B cell (primary cell): ENCODE data around the gene CDYL2. TPM values are rescaled to one million over a fixed set of nuclear protein-coding genes. Genes with fewer than 3 reads are reported as not detected.

Experiments used
- ATAC-seq: fragments of 200-7000 bp; cut with Tn5 transposase; one replicate; pipeline ENCODE4 v1.10.0; 2021; ENCODE audit warnings: low read depth, mild to moderate bottlenecking, moderate number of reproducible peaks, moderate library complexity
- CTCF ChIA-PET: fragments of 350-600 bp; sonication (Branson Sonifier 250); formaldehyde crosslinking; loops from one replicate; lab custom pipeline; 2021; ENCODE audit warnings: antibody characterized with exemption, inconsistent platforms; lab: Charles Lee
- POLR2A ChIA-PET: fragments of 350-600 bp; sonication (Branson Sonifier 250); formaldehyde crosslinking; loops from one replicate; lab custom pipeline; 2021; ENCODE audit warnings: antibody characterized with exemption; lab: Charles Lee
- DNase-seq: peaks from one replicate; pipeline ENCODE4 v3.0.0; 2013
- H2AFZ ChIP-seq: 2 replicates; pipeline ENCODE4 v1.6.1; 2012; ENCODE audit warnings: mild to moderate bottlenecking, low read depth, low read length; ENCODE audit not compliant: insufficient read depth, poor library complexity, severe bottlenecking
- H3K27ac ChIP-seq, 2 donors: 1 replicate in 1 of 2; 2 replicates in 1 of 2; pipeline ENCODE4 v1.5.1; 2012 to 2013; ENCODE audit warnings: low read length in 2 of 2, mild to moderate bottlenecking in 2 of 2, moderate library complexity in 1 of 2
- H3K27me3 ChIP-seq, 4 experiments: fragments of 200-600 bp in 1 of 4; sonication (generic) in 1 of 4; replicated peaks in 1 of 4; 1 replicate in 2 of 4; 2 replicates in 2 of 4; pipeline versions ENCODE4 v1.6.1 to v1.7.0; 2013 to 2016; ENCODE audit warnings: low read length in 3 of 4, mild to moderate bottlenecking in 2 of 4, mixed read lengths in 1 of 4, moderate library complexity in 1 of 4; ENCODE audit not compliant: insufficient read depth in 4 of 4, control insufficient read depth in 3 of 4; ENCODE audit errors: control extremely low read depth in 1 of 4
- H3K36me3 ChIP-seq, 2 experiments: replicated peaks in 1 of 2; 1 replicate in 1 of 2; 2 replicates in 1 of 2; pipeline versions ENCODE4 v1.6.1 to v1.7.1; 2013; ENCODE audit warnings: low read length in 1 of 2; ENCODE audit not compliant: insufficient read depth in 2 of 2, control insufficient read depth in 1 of 2; ENCODE audit errors: control extremely low read depth in 1 of 2, extremely low read depth in 1 of 2
- H3K4me1 ChIP-seq, 2 donors: fragments of 200-600 bp in 1 of 2; sonication (generic) in 1 of 2; 1 replicate in 1 of 2; 2 replicates in 1 of 2; pipeline versions ENCODE4 v1.5.1 to v1.6.1; 2013 to 2017; ENCODE audit warnings: low read length in 2 of 2; ENCODE audit not compliant: control insufficient read depth in 2 of 2, insufficient read depth in 2 of 2
- H3K4me2 ChIP-seq: replicated peaks from 2 replicates; pipeline ENCODE3; 2012; ENCODE audit warnings: mild to moderate bottlenecking, low read depth, low read length; ENCODE audit not compliant: poor library complexity, severe bottlenecking
- H3K4me3 ChIP-seq, 5 experiments: fragments of 200-600 bp in 1 of 5; sonication (generic) in 1 of 5; 1 replicate in 3 of 5; 2 replicates in 2 of 5; pipeline versions ENCODE4 v1.5.1 to v1.7.0; 2011 to 2016; ENCODE audit warnings: low read length in 4 of 5, mild to moderate bottlenecking in 4 of 5, low read depth in 2 of 5, control low read depth in 1 of 5, moderate library complexity in 1 of 5; ENCODE audit not compliant: insufficient read depth in 1 of 5; ENCODE audit errors: control extremely low read depth in 1 of 5, extremely low read depth in 1 of 5
- H3K79me2 ChIP-seq: fragments of 200-600 bp; sonication (generic); one replicate; pipeline ENCODE4 v1.6.0; 2016; ENCODE audit warnings: low read length; ENCODE audit not compliant: control insufficient read depth, insufficient read depth
- H3K9ac ChIP-seq: fragments of 200-600 bp; sonication (generic); 2 replicates; pipeline ENCODE4 v1.6.1; 2017; ENCODE audit warnings: mild to moderate bottlenecking, low read length, moderate library complexity
- H3K9me3 ChIP-seq, 3 donors: one replicate each; pipeline versions ENCODE4 v1.6.1 to v1.7.1; 2013; ENCODE audit warnings: low read length in 2 of 3; ENCODE audit not compliant: control insufficient read depth in 2 of 3, insufficient read depth in 1 of 3; ENCODE audit errors: control extremely low read depth in 1 of 3
- H4K20me1 ChIP-seq: 2 replicates; pipeline ENCODE4 v1.6.0; 2012; ENCODE audit warnings: mild to moderate bottlenecking, low read length; ENCODE audit not compliant: insufficient read depth, control insufficient read depth, poor library complexity, severe bottlenecking
- H3K27ac Mint-ChIP-seq: one replicate; pipeline ENCODE4 v1.8.0; 2021; ENCODE audit warnings: mixed read lengths
- H3K27me3 Mint-ChIP-seq: one replicate; pipeline ENCODE4 v1.8.0; 2021; ENCODE audit warnings: mixed read lengths
- H3K4me1 Mint-ChIP-seq: one replicate; pipeline ENCODE4 v1.8.0; 2021; ENCODE audit warnings: mixed read lengths
- H3K4me3 Mint-ChIP-seq: one replicate; pipeline ENCODE4 v1.8.0; 2021; ENCODE audit warnings: mixed read lengths
- H3K9me3 Mint-ChIP-seq: one replicate; pipeline ENCODE4 v1.8.0; 2022; ENCODE audit warnings: mixed read lengths; ENCODE audit not compliant: insufficient read depth
- EZH2 ChIP-seq: IDR thresholded peaks from 2 replicates; pipeline ENCODE4 v1.6.1; 2012; ENCODE audit warnings: borderline replicate concordance, low read depth, mild to moderate bottlenecking, moderate library complexity, low read length; ENCODE audit not compliant: insufficient read depth, poor library complexity, severe bottlenecking
- WGBS: methylation state at CpG from one replicate; pipeline ENCODE4 v1.1.5; 2013; ENCODE audit warnings: missing lambda C conversion rate; ENCODE audit not compliant: insufficient coverage; 5-methylcytosine and 5-hydroxymethylcytosine counted together
- intact Hi-C: fragments of 100-400 bp; cut with micrococcal nuclease; formaldehyde crosslinking; loops from one replicate; pipeline ENCODE4 v1.10.0; 2022
- polyA plus RNA-seq: library from polyadenylated mRNA; depleted of rRNA; stranded (reverse); fragments of >200 nt; gene quantifications from 2 replicates; pipeline ENCODE4 v1.2.3, GENCODE V29; 2012
- total RNA-seq, 2 donors: library from RNA; stranded (reverse); fragments of 120-200 nt in 1 of 2; gene quantifications; 1 replicate in 1 of 2; 2 replicates in 1 of 2; pipeline versions ENCODE4 v1.2.3 to v1.2.4, GENCODE V29; 2013 to 2022
- TF ChIP-seq, protein P1 (sequence below): fragments of 200-600 bp; IDR thresholded peaks from one replicate; pipeline ENCODE4 v1.8.0; 2022; ENCODE audit warnings: antibody characterized with exemption, mild to moderate bottlenecking

Gene CDYL2
- total and polyA plus RNA-seq, 2 donors (not counting 1 experiment from before 2014, with no cell fraction given), result 0.66 to 6.6 TPM

DNA sequence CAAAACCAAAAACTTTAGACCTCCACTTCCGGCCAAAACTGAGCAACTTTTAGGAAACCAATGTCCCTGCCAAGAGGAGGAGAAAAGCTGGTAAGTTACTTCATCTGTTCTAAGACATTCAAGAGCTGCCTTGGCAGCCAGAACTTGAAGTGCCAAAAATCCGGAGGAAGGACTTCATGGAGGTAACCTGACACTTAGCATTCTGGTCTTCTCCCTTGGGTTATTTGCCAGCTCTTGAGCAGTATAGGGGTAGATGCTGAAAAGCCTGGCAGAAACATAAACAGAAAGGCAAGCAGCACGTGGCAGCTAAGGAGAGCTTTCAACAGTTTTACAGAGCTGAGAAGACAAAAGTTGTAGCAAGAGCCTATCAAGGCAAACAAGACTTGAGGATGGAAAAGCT is 53.2 kb downstream of the CDYL2 start:
- intact Hi-C loops, result no loop called here
- POLR2A ChIA-PET, result no interaction called here

DNA sequence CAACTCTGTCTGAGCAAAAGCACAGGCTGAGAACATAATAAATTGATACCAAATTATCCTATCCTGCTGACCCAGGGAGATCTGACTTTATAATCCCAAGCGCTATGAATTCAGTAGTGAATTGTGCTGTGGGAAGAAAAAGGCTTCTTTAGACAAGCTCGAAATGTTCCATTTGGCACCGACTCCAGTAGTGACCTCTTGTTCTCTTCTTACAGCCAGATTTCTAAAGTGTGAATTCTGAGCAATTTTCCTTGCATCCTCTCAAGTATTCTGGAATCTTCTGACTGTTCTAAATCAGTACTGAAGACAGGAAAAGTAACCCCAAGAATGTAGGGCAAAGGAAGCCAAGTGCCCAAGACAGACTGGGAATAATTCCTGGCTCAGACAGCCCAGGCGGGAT is 58.2 kb downstream of the CDYL2 start:
- no peak overlapping the region for H3K4me3 Mint-ChIP-seq
- H3K27me3 Mint-ChIP-seq, result no peaks in the 10 kb centered on the region
- intact Hi-C loops, result no loop called here
- WGBS, result 94% methylated on average over 3 of the region's 4 CpGs
- Histone ChIP-seq H3K27me3 (no peaks in the 10 kb centered on the region), H3K4me2 (no peak overlapping the region), H2AFZ (no peak overlapping the region), H3K4me1 (no peaks in the 10 kb centered on the region), H4K20me1 (no peaks in the 10 kb centered on the region), H3K36me3 (no peaks in the 10 kb centered on the region), H3K4me3 (no peak overlapping the region), H3K27ac (no peak overlapping the region), H3K9me3 (no peaks in the 10 kb centered on the region), H3K9ac (no peak overlapping the region), H3K79me2 (peaks cover 9% of the 10 kb centered on the region)
- no peak overlapping the region for H3K27ac Mint-ChIP-seq
- POLR2A ChIA-PET, result no interaction called here
- H3K4me1 Mint-ChIP-seq, result no peaks in the 10 kb centered on the region
- no peak for ATAC-seq
- CTCF ChIA-PET, result no interaction called here
- no peaks in the 10 kb centered on the region for H3K9me3 Mint-ChIP-seq
- TF ChIP-seq, protein P1, sequence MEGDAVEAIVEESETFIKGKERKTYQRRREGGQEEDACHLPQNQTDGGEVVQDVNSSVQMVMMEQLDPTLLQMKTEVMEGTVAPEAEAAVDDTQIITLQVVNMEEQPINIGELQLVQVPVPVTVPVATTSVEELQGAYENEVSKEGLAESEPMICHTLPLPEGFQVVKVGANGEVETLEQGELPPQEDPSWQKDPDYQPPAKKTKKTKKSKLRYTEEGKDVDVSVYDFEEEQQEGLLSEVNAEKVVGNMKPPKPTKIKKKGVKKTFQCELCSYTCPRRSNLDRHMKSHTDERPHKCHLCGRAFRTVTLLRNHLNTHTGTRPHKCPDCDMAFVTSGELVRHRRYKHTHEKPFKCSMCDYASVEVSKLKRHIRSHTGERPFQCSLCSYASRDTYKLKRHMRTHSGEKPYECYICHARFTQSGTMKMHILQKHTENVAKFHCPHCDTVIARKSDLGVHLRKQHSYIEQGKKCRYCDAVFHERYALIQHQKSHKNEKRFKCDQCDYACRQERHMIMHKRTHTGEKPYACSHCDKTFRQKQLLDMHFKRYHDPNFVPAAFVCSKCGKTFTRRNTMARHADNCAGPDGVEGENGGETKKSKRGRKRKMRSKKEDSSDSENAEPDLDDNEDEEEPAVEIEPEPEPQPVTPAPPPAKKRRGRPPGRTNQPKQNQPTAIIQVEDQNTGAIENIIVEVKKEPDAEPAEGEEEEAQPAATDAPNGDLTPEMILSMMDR, result no peak
- no peak for TF ChIP-seq EZH2
- no peak for DNase-seq

More for the DNA sequence above, 53.2 kb downstream of the CDYL2 start:
- 95% methylated on average over 2 of the region's 3 CpGs for WGBS
- Histone ChIP-seq H3K36me3 (no peaks in the 10 kb centered on the region), H3K4me3 (no peak overlapping the region), H3K27me3 (no peaks in the 10 kb centered on the region), H3K79me2 (peaks cover 3% of the 10 kb centered on the region), H3K4me1 (no peaks in the 10 kb centered on the region), H2AFZ (no peak overlapping the region), H4K20me1 (no peaks in the 10 kb centered on the region), H3K9me3 (no peaks in the 10 kb centered on the region), H3K27ac (no peak overlapping the region), H3K9ac (no peak overlapping the region), H3K4me2 (no peak overlapping the region)
- no peak overlapping the region for H3K27ac Mint-ChIP-seq
- TF ChIP-seq, protein P1, result no peak
- no peak for TF ChIP-seq EZH2
- no peaks in the 10 kb centered on the region for H3K27me3 Mint-ChIP-seq
- H3K4me1 Mint-ChIP-seq, result no peaks in the 10 kb centered on the region
- ATAC-seq (no peak), DNase-seq (no peak)
- no peak overlapping the region for H3K4me3 Mint-ChIP-seq
- no peaks in the 10 kb centered on the region for H3K9me3 Mint-ChIP-seq
- CTCF ChIA-PET, result no interaction called here
